ENCODE results near the gene SLC38A3. TPM values are rescaled to one million over a fixed set of nuclear protein-coding genes. Genes with fewer than 3 reads are reported as not detected.
A peak's percentile ranks its signal among the peaks of the same experiment; 100 is the strongest.

SLC38A3 gene
- total RNA-seq, 1 donor from 2014 or later: not detected

- TF ChIP-seq CTCF (IDR thresholded peaks at IDR 0.05): no peak
- H3K4me1 ChIP-seq: peaks cover 11 to 38% of the 10 kb centered on the region in 2 donors
- DNase-seq (ENCODE audit: low spot score in 2 of 2): no peak
Observed at GRCh38 chr3:50170689-50171088, 34.4 kb upstream of the SLC38A3 start.

GRCh38 chr3:50171540-50172301 is 33.4 kb upstream of the SLC38A3 start:
- H3K27ac ChIP-seq: no peak overlapping the region
- peaks cover 16 to 31% of the 10 kb centered on the region in 2 donors for H3K36me3 ChIP-seq
- intact Hi-C loops (cut with DNase I): loop anchor here (2.0 kb wide), 1 partner anchor 15 kb away; no protein-coding TSS in a partner anchor
- no peak overlapping the region for H3K4me3 ChIP-seq
- H3K4me1 ChIP-seq: peaks cover 2 to 28% of the 10 kb centered on the region in 2 donors
- H3K27me3 ChIP-seq: no peaks in the 10 kb centered on the region
- no peaks in the 10 kb centered on the region for H3K9me3 ChIP-seq
- no peak for TF ChIP-seq CTCF (IDR thresholded peaks at IDR 0.05)
- DNase-seq (ENCODE audit: low spot score in 2 of 2): no peak

More at GRCh38 chr3:50170689-50171088, 34.4 kb upstream of the SLC38A3 start:
- Histone ChIP-seq H3K9me3 (no peaks in the 10 kb centered on the region), H3K4me3 (no peak overlapping the region), H3K36me3 (peaks cover 15 to 21% of the 10 kb centered on the region in 2 donors), H3K27ac (peak overlapping the region in 1 of 2 donors; percentile 76), H3K27me3 (no peaks in the 10 kb centered on the region)
- intact Hi-C loops (cut with DNase I): loop anchor here (2.0 kb wide), 1 partner anchor 14 kb away; no protein-coding TSS in a partner anchor

- H3K27ac ChIP-seq: no peak overlapping the region
- DNase-seq (ENCODE audit: low spot score in 2 of 2): no peak
- no peak overlapping the region for H3K4me3 ChIP-seq
- peaks cover 0 to 18% of the 10 kb centered on the region in 2 donors for H3K4me1 ChIP-seq
- H3K36me3 ChIP-seq: peaks cover 18 to 40% of the 10 kb centered on the region in 2 donors
- TF ChIP-seq CTCF (IDR thresholded peaks at IDR 0.05): no peak
- H3K9me3 ChIP-seq: no peaks in the 10 kb centered on the region
- intact Hi-C loops (cut with DNase I): no loop called here
- no peaks in the 10 kb centered on the region for H3K27me3 ChIP-seq
Observed at GRCh38 chr3:50172626-50173220, 32.3 kb upstream of the SLC38A3 start.

GRCh38 chr3:50173685-50174516 is 31.2 kb upstream of the SLC38A3 start:
- Histone ChIP-seq H3K27ac (no peak overlapping the region), H3K36me3 (peaks cover 18 to 41% of the 10 kb centered on the region in 2 donors), H3K9me3 (no peaks in the 10 kb centered on the region), H3K27me3 (no peaks in the 10 kb centered on the region), H3K4me1 (peaks cover 0 to 9% of the 10 kb centered on the region in 2 donors), H3K4me3 (no peak overlapping the region)
- intact Hi-C loops (cut with DNase I): no loop called here
- TF ChIP-seq CTCF (IDR thresholded peaks at IDR 0.05): no peak
- no peak for DNase-seq (ENCODE audit: low spot score in 2 of 2)

GRCh38 chr3:50174517-50174895 is 30.6 kb upstream of the SLC38A3 start:
- H3K4me1 ChIP-seq: peaks cover 0 to 5% of the 10 kb centered on the region in 2 donors
- no peak overlapping the region for H3K27ac ChIP-seq
- no peaks in the 10 kb centered on the region for H3K27me3 ChIP-seq
- TF ChIP-seq CTCF (IDR thresholded peaks at IDR 0.05): no peak
- H3K4me3 ChIP-seq: no peak overlapping the region
- H3K9me3 ChIP-seq: no peaks in the 10 kb centered on the region
- no peak for DNase-seq (ENCODE audit: low spot score in 2 of 2)
- H3K36me3 ChIP-seq: peaks cover 18 to 41% of the 10 kb centered on the region in 2 donors
- intact Hi-C loops (cut with DNase I): no loop called here

All from ascending aorta (tissue), 2 donors.